Duodenal mucosa (tissue), 2 donors: ENCODE measurements around the gene DHRSX.
A peak's percentile ranks its signal among the peaks of the same experiment; 100 is the strongest.
"Not testable (repeated sequence)": the region's sequence is repeated elsewhere in the genome, so short reads cannot be mapped to it uniquely, and the experiment has no call there.

ENCODE experiments used
- H3K27ac ChIP-seq: one replicate; pipeline ENCODE4 v1.7.0; 2013; ENCODE audit warnings: low read depth, low read length
- H3K27me3 ChIP-seq, 2 donors: one replicate each; pipeline ENCODE4 v1.7.0; 2013; ENCODE audit warnings: low read length in 2 of 2, control low read depth in 1 of 2; ENCODE audit not compliant: insufficient read depth in 2 of 2, control insufficient read depth in 1 of 2
- H3K36me3 ChIP-seq, 2 donors: one replicate each; pipeline ENCODE4 v1.7.0; 2013; ENCODE audit warnings: low read length in 2 of 2, control low read depth in 1 of 2; ENCODE audit not compliant: insufficient read depth in 2 of 2, control insufficient read depth in 1 of 2
- H3K4me1 ChIP-seq, 2 donors: one replicate each; pipeline ENCODE4 v1.7.0; 2013; ENCODE audit warnings: low read length in 2 of 2, control low read depth in 1 of 2; ENCODE audit not compliant: insufficient read depth in 2 of 2, control insufficient read depth in 1 of 2
- H3K4me3 ChIP-seq, 2 donors: one replicate each; pipeline ENCODE4 v1.7.0; 2013; ENCODE audit warnings: low read length in 2 of 2, low read depth in 1 of 2
- H3K9ac ChIP-seq, 2 donors: one replicate each; pipeline ENCODE4 v1.7.0; 2013; ENCODE audit warnings: low read length in 2 of 2, low read depth in 1 of 2
- H3K9me3 ChIP-seq, 2 donors: one replicate each; pipeline ENCODE4 v1.7.0; 2013; ENCODE audit warnings: low read length in 2 of 2, control low read depth in 1 of 2; ENCODE audit not compliant: control insufficient read depth in 1 of 2

The DHRSX gene

DNA sequence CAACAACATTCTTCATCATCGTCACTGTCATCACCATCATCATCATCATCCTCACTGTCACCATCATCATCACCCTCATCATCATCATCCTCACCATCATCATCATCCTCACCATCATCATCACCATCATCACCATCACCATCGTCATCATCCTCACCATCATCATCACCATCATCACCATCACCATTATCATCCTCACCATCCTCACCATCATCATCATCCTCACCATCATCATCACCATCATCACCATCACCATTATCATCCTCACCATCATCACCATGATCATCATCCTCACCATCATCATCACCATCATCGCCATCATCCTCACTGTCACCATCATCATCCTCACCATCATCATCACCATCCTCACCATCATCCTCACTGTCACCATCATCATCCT, 18.9 kb upstream of the DHRSX start:
- H3K4me1 ChIP-seq, H3K27ac ChIP-seq, H3K9me3 ChIP-seq, H3K27me3 ChIP-seq, H3K36me3 ChIP-seq, H3K4me3 ChIP-seq, H3K9ac ChIP-seq: not testable (repeated sequence)

DNA sequence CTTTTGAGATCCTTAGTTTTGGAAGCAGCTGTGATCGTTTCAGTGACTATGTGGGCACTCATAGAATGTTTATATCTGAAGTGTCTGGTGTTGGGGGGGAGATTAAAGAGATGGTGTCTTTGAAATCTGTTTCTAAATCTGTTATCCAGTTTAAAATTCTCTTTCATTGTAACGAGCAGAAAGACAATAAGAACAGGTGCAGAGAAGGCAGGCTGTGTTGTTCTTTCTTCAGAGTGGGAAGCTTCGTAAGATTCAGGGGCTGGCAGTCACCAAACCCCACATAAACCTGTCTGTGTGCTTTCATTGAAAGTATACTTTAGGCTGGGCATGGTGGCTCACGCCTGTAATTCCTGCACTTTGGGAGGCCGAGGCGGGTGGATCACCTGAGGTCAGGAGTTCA, 16.3 kb upstream of the DHRSX start:
- H3K9ac ChIP-seq = no peak overlapping the region
- H3K27me3 ChIP-seq = no peaks in the 10 kb centered on the region
- no peaks in the 10 kb centered on the region for H3K36me3 ChIP-seq
- no peak overlapping the region for H3K4me3 ChIP-seq
- no peaks in the 10 kb centered on the region for H3K4me1 ChIP-seq
- no peak overlapping the region for H3K27ac ChIP-seq
- no peaks in the 10 kb centered on the region for H3K9me3 ChIP-seq

DNA sequence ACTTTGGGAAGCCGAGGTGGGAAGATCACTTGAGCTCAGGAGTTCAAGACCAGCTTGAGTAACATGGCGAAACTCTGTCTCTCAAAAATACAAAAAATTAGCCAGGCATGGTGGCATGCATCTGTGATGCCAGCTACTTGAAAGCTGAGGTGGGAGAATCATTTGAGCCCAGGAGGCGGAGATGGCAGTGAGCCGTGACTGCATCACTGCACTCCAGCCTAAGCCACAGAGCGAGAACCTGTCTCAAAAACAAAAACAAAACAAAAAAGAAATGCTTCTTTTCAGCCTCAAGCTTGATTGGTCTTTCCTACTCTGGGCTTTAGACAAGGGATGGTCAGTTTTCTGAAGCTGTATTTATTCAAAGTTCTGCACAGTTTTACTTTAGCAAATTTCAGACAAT, 15.8 kb upstream of the DHRSX start:
- Histone ChIP-seq H3K4me3 (no peak overlapping the region), H3K4me1 (no peaks in the 10 kb centered on the region), H3K9me3 (no peaks in the 10 kb centered on the region), H3K36me3 (no peaks in the 10 kb centered on the region), H3K27ac (no peak overlapping the region), H3K9ac (no peak overlapping the region), H3K27me3 (no peaks in the 10 kb centered on the region)

DNA sequence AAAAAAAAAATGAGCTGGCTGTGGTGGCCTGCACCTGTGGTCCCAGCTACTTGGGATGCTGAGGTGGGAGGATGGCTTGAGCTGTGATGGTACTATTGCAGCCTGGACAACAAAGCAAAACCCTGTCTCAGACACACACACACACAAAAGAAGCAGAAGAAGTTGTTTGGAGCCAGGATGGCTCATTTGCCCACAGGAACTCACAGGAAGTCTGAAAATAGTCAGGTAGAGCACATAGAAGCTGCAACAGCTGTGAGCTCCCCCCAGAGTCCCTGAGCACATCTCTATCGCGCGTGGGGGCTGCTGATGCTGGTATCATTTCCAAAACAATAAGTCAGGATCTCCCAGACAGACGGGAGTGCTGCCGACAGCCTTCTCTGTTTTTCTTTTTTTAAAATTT, 13.4 kb upstream of the DHRSX start:
- Histone ChIP-seq H3K27me3 (no peaks in the 10 kb centered on the region), H3K9ac (no peak overlapping the region), H3K4me3 (no peak overlapping the region), H3K9me3 (no peaks in the 10 kb centered on the region), H3K4me1 (no peaks in the 10 kb centered on the region), H3K36me3 (no peaks in the 10 kb centered on the region), H3K27ac (no peak overlapping the region)

DNA sequence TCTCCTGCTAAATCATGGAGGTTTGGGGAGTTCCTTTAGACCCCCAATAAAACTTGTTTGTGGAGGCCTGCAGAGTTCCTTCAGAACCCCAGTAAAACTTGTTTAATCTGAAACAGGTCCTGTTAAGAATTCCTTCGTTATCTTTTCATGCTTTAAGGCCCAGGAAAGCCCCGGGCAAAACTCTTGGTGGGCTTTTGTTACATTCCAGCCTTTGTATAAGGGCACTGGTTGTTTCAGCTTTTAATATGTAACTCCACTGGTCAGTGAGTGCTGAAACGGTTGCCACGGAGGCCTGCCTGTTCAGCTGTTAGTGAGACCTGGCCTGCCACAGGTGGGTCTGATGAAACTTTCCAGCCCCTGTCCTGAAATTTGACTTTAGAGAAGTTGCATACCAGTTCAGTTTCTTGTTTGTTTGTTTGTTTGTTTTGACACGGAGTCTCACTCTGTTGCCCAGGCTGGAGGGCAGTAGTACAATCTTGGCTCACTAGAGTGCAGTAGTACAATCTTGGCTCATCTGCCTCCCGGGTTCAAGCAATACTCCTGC, 12.4 kb upstream of the DHRSX start:
- Histone ChIP-seq H3K27me3 (no peaks in the 10 kb centered on the region), H3K9ac (no peak overlapping the region), H3K36me3 (no peaks in the 10 kb centered on the region), H3K27ac (no peak overlapping the region), H3K4me1 (peaks cover 2 to 4% of the 10 kb centered on the region in 2 donors), H3K4me3 (no peak overlapping the region), H3K9me3 (no peaks in the 10 kb centered on the region)

DNA sequence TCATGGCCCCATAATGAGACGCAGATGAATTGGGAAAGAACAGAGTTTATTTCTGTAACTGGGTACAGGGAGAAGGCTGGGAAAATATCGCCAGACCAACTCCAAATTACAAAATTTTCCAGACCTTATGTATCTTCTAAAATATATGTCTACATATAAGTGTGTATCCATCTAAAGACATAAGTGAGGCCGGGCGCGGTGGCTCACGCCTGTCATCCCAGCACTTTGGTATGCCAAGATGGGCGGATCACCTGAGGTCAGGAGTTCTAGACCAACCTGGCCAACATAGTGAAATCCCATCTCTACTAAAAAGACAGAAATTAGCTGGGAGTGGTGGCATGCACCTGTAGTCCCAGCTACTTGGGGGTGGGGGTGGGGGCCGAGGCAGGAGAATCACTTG, 11.7 kb upstream of the DHRSX start:
- Histone ChIP-seq H3K36me3 (no peaks in the 10 kb centered on the region), H3K9me3 (no peaks in the 10 kb centered on the region), H3K4me1 (peaks cover 6 to 11% of the 10 kb centered on the region in 2 donors), H3K27ac (no peak overlapping the region), H3K4me3 (no peak overlapping the region), H3K9ac (no peak overlapping the region), H3K27me3 (no peaks in the 10 kb centered on the region)

DNA sequence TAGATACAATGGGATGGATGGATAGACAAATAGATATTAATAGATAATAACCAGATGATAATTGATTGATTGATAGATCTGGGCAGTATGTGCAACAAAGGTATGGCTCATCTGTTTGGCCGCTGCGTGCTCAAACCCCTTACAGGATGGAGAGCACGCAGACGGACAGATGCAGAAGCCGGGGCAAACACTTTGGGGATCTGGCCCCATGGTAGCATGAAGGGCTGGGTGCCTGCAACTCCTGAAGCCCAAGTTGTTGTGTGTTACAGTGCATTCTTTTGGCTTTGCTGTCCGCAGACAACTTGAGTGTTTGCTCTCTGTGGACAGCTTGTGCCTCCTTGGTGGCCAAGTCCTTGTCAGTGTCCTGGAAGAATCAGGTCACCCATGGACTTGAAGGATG, 10.6 kb upstream of the DHRSX start:
- Histone ChIP-seq H3K36me3 (no peaks in the 10 kb centered on the region), H3K9ac (no peak overlapping the region), H3K27ac (no peak overlapping the region), H3K4me3 (no peak overlapping the region), H3K9me3 (no peaks in the 10 kb centered on the region), H3K27me3 (no peaks in the 10 kb centered on the region), H3K4me1 (peaks cover 6 to 11% of the 10 kb centered on the region in 2 donors)

DNA sequence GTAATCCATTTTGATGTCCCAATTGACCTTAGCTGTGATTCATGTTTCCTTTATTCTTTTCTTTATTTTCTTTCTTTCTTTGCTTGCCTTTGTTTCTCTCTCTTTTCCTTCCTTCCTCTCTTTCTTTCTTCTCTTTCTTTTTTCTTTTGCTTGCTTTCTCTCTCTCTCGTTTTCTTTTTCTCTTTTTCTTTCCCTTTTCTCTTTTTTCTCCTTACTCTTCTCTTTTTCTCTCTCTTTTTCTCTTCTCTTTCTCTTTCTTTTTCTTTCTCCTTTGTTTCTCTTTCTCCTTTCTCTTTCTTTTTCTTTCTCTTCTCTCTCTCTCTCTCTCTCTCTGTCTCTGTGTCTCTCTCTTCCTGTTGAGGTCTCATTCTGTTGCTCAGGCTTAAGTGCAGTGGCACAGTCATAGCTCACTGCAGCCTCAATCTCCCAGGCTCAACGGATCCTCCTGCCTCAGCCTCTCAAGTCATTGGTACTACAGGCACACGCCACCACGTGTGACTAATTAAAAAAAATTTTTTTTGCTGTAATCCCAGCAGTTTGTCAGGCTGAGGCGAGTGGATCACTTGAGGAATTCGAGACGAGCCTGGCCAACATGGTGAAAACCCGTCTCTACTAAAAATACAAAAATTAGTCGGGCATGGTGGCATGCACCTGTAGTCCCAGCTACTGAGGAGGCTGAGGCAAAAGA, 8.0 kb upstream of the DHRSX start:
- no peak overlapping the region for H3K4me3 ChIP-seq
- peaks cover 6 to 11% of the 10 kb centered on the region in 2 donors for H3K4me1 ChIP-seq
- H3K27ac ChIP-seq = no peak overlapping the region
- H3K27me3 ChIP-seq = no peaks in the 10 kb centered on the region
- H3K9me3 ChIP-seq = no peaks in the 10 kb centered on the region
- H3K9ac ChIP-seq = no peak overlapping the region
- no peaks in the 10 kb centered on the region for H3K36me3 ChIP-seq

DNA sequence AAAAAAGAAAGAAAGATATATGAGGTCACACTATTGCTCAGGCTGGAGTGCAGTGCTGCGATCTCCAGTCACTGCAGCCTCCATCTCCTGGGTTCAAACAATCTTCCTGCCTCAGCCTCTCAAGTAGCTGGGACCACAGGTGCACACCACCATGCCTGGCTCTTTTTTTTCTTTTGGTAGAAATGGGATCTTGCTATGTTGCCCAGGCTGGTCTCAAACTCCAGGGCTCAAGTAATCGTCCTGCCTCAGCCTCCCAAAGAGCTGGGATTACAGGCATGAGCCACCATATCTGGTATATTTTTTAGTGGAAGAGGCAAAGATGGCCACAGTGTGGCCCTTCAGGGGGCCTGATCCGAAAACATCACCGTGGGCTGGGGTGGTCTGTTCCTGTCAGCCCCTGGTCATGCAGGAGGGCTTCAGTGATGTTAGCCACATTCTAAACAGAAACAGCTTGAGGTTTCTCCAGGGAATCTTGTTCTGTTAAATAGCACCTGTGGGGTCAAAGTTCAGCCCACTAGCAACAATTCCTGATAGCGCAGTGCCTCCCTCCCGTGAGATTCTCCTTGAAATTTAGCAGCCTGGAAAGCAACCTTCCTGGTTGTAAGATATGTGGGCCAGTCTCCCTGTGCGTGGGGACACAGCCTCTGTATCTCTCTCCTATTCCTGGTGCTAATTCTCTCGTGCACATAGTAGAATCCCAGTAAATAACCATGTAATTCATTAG, 7.3 kb upstream of the DHRSX start:
- H3K27ac ChIP-seq = no peak overlapping the region

DNA sequence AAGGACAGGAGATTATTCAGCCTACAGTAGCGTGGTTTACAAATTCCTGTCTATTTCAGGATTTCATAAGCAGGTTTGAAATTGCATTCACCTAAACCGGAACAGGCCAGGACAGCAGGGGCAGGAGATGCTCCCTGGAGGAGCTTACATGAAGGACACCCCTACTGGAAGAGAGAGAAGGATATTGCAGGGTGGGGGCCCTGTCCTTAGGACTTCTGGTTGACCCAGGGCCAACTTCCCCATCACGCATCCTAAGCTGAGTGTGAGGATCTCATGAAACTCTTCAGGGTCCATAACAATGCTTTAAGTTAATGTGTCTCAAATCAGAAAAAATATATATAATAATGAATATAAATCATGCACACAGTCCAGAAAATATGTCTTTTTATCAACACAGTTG, 6.4 kb upstream of the DHRSX start:
- Histone ChIP-seq H3K9me3 (no peaks in the 10 kb centered on the region), H3K36me3 (no peaks in the 10 kb centered on the region), H3K4me1 (peaks cover 6 to 11% of the 10 kb centered on the region in 2 donors), H3K27me3 (no peaks in the 10 kb centered on the region), H3K27ac (no peak overlapping the region), H3K4me3 (no peak overlapping the region), H3K9ac (no peak overlapping the region)

More for the DNA sequence above, 7.3 kb upstream of the DHRSX start:
- peaks cover 6 to 11% of the 10 kb centered on the region in 2 donors for H3K4me1 ChIP-seq
- H3K9me3 ChIP-seq = no peaks in the 10 kb centered on the region
- no peak overlapping the region for H3K4me3 ChIP-seq
- no peaks in the 10 kb centered on the region for H3K36me3 ChIP-seq
- no peaks in the 10 kb centered on the region for H3K27me3 ChIP-seq
- H3K9ac ChIP-seq = peak overlapping the region in 1 of 2 donors; percentile 6
